ENCODE results near the gene BDP1.
"Not testable (repeated sequence)": the region's sequence is repeated elsewhere in the genome, so short reads cannot be mapped to it uniquely, and the experiment has no call there.

Gene BDP1

GRCh38 chr5:71492817-71493615 lies 37.6 kb downstream of the BDP1 start:
- Histone ChIP-seq H3K27me3 (ENCODE audit: low read length) (no peaks in the 10 kb centered on the region), H3K9me3 (ENCODE audit: insufficient read depth, low read length) (no peaks in the 10 kb centered on the region), H2AFZ (ENCODE audit: low read depth, low read length, severe bottlenecking) (no peak overlapping the region), H3K9me2 (replicated peaks; ENCODE audit: insufficient read depth, low read length) (no peaks in the 10 kb centered on the region), H3K4me2 (ENCODE audit: low read depth, low read length, poor library complexity, severe bottlenecking) (no peak overlapping the region), H3K27ac (ENCODE audit: low read depth, low read length) (no peak overlapping the region), H3K9ac (ENCODE audit: low read length) (no peak overlapping the region), H3K79me2 (ENCODE audit: insufficient read depth, low read length) (no peaks in the 10 kb centered on the region), H3F3A (ENCODE audit: insufficient read depth) (no peaks in the 10 kb centered on the region), H3K36me3 (ENCODE audit: low read length) (peaks cover 52% of the 10 kb centered on the region; the same call in 1 of the 2 replicates), H3K4me3 (ENCODE audit: insufficient read depth, low read length, poor library complexity, severe bottlenecking) (no peak overlapping the region), H4K20me1 (ENCODE audit: low read depth, low read length) (no peaks in the 10 kb centered on the region)
- no peak for TF ChIP-seq EZH2phosphoT487 (conservative IDR thresholded peaks at IDR 0.05; ENCODE audit: low read length)

DNA sequence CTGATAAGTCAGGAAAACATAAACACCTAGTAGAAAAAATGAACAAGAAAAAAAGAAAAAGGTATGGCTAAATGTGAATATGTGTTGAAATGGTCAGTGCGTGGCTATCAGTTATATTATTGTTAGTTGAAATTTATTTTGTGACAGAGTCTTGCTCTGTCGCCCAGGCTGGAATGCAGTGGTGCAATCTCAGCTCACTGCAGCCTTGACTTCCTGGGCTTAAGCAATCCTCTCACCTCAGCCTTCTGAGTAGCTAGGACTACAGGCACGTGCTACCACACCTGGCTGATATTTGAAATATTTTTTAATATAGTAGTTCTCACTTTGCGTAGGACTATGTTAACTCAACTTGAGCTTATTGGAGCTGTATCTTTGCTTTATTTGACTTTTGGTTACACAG lies 38.8 kb downstream of the BDP1 start:
- H4K20me1 ChIP-seq (ENCODE audit: low read depth, low read length); H3K27ac ChIP-seq (ENCODE audit: low read depth, low read length); H3K79me2 ChIP-seq (ENCODE audit: insufficient read depth, low read length); H3K27me3 ChIP-seq (ENCODE audit: low read length); H2AFZ ChIP-seq (ENCODE audit: low read depth, low read length, severe bottlenecking); H3K9me3 ChIP-seq (ENCODE audit: insufficient read depth, low read length); H3K9me2 ChIP-seq (replicated peaks; ENCODE audit: insufficient read depth, low read length); H3K4me3 ChIP-seq (ENCODE audit: insufficient read depth, low read length, poor library complexity, severe bottlenecking); H3K4me2 ChIP-seq (ENCODE audit: low read depth, low read length, poor library complexity, severe bottlenecking); H3K9ac ChIP-seq (ENCODE audit: low read length); H3F3A ChIP-seq (ENCODE audit: insufficient read depth): not testable (repeated sequence)
- peaks cover 48% of the 10 kb centered on the region; the same call in 1 of the 2 replicates for H3K36me3 ChIP-seq (ENCODE audit: low read length)

DNA sequence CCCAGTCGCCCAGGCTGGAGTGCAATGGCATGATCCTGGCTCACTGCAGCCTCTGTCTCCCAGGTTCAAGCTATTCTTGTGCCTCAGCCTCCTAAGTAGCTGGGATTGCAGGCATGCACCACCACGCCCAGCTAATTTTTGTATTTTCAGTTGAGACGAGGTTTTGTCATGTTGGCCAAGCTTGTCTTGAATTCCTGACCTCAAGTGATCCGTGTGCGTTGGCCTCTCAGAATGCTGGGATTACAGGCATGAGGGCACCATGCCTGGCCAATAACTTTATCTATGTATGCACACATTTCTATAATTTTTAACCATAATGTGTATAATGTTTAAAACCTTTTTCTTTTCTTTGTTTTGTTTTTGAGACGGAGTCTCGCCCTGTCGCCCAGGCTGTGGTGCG lies 43.3 kb downstream of the BDP1 start:
- not testable (repeated sequence) for H2AFZ ChIP-seq (ENCODE audit: low read depth, low read length, severe bottlenecking); H3K9me3 ChIP-seq (ENCODE audit: insufficient read depth, low read length); H3F3A ChIP-seq (ENCODE audit: insufficient read depth); H3K27ac ChIP-seq (ENCODE audit: low read depth, low read length); H3K4me2 ChIP-seq (ENCODE audit: low read depth, low read length, poor library complexity, severe bottlenecking); H3K79me2 ChIP-seq (ENCODE audit: insufficient read depth, low read length); H3K4me3 ChIP-seq (ENCODE audit: insufficient read depth, low read length, poor library complexity, severe bottlenecking); H3K27me3 ChIP-seq (ENCODE audit: low read length); H4K20me1 ChIP-seq (ENCODE audit: low read depth, low read length); H3K9me2 ChIP-seq (replicated peaks; ENCODE audit: insufficient read depth, low read length); H3K9ac ChIP-seq (ENCODE audit: low read length)
- H3K36me3 ChIP-seq (ENCODE audit: low read length): peaks cover 43% of the 10 kb centered on the region; the same call in 1 of the 2 replicates

- H3K36me3 ChIP-seq (ENCODE audit: low read length): peaks cover 51% of the 10 kb centered on the region
- H3K79me2 ChIP-seq (ENCODE audit: insufficient read depth, low read length): no peaks in the 10 kb centered on the region; the same call in 1 of the 2 replicates
- no peaks in the 10 kb centered on the region for H4K20me1 ChIP-seq (ENCODE audit: low read depth, low read length)
- no peak overlapping the region for H3K4me2 ChIP-seq (ENCODE audit: low read depth, low read length, poor library complexity, severe bottlenecking)
- no peaks in the 10 kb centered on the region for H3K27me3 ChIP-seq (ENCODE audit: low read length)
- no peak overlapping the region for H3K4me3 ChIP-seq (ENCODE audit: insufficient read depth, low read length, poor library complexity, severe bottlenecking)
- no peaks in the 10 kb centered on the region for H3K9me3 ChIP-seq (ENCODE audit: insufficient read depth, low read length)
- no peak overlapping the region for H3K9ac ChIP-seq (ENCODE audit: low read length)
- no peak for TF ChIP-seq EZH2phosphoT487 (conservative IDR thresholded peaks at IDR 0.05; ENCODE audit: low read length)
- TF ChIP-seq, protein P1, sequence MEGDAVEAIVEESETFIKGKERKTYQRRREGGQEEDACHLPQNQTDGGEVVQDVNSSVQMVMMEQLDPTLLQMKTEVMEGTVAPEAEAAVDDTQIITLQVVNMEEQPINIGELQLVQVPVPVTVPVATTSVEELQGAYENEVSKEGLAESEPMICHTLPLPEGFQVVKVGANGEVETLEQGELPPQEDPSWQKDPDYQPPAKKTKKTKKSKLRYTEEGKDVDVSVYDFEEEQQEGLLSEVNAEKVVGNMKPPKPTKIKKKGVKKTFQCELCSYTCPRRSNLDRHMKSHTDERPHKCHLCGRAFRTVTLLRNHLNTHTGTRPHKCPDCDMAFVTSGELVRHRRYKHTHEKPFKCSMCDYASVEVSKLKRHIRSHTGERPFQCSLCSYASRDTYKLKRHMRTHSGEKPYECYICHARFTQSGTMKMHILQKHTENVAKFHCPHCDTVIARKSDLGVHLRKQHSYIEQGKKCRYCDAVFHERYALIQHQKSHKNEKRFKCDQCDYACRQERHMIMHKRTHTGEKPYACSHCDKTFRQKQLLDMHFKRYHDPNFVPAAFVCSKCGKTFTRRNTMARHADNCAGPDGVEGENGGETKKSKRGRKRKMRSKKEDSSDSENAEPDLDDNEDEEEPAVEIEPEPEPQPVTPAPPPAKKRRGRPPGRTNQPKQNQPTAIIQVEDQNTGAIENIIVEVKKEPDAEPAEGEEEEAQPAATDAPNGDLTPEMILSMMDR (IDR thresholded peaks at IDR 0.05; ENCODE audit: insufficient read depth, low read length, poor library complexity, severe bottlenecking): no peak
- no peak overlapping the region for H2AFZ ChIP-seq (ENCODE audit: low read depth, low read length, severe bottlenecking)
- H3K9me2 ChIP-seq (replicated peaks; ENCODE audit: insufficient read depth, low read length): no peaks in the 10 kb centered on the region
- H3K27ac ChIP-seq (ENCODE audit: low read depth, low read length): no peak overlapping the region
- no peaks in the 10 kb centered on the region for H3F3A ChIP-seq (ENCODE audit: insufficient read depth)
These were observed 48.1 kb downstream of the BDP1 start for GRCh38 chr5:71503536-71503935.

GRCh38 chr5:71522151-71522550 lies 66.7 kb downstream of the BDP1 start:
- peaks cover 39% of the 10 kb centered on the region for H3K36me3 ChIP-seq (ENCODE audit: low read length)

DNA sequence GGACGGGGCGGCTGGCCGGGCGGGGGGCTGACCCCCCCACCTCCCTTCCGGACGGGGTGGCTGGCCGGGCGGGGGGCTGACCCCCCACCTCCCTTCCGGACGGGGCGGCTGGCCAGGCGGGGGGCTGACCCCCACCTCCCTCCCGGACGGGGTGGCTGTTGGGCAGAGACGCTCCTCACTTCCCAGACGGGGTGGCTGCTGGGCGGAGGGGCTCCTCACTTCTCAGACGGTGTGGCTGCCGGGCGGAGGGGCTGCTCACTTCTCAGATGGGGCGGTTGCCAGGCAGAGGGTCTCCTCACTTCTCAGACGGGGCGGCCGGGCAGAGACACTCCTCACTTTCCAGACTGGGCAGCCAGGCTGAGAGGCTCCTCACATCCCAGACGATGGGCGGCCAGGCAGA lies 70.2 kb downstream of the BDP1 start:
- not testable (repeated sequence) for H3K4me3 ChIP-seq (ENCODE audit: insufficient read depth, low read length, poor library complexity, severe bottlenecking); H4K20me1 ChIP-seq (ENCODE audit: low read depth, low read length); H3K27me3 ChIP-seq (ENCODE audit: low read length); H2AFZ ChIP-seq (ENCODE audit: low read depth, low read length, severe bottlenecking); H3K9me3 ChIP-seq (ENCODE audit: insufficient read depth, low read length); H3K9me2 ChIP-seq (replicated peaks; ENCODE audit: insufficient read depth, low read length); H3K27ac ChIP-seq (ENCODE audit: low read depth, low read length); H3F3A ChIP-seq (ENCODE audit: insufficient read depth); H3K9ac ChIP-seq (ENCODE audit: low read length); H3K4me2 ChIP-seq (ENCODE audit: low read depth, low read length, poor library complexity, severe bottlenecking); H3K79me2 ChIP-seq (ENCODE audit: insufficient read depth, low read length)
- H3K36me3 ChIP-seq (ENCODE audit: low read length): peaks cover 18% of the 10 kb centered on the region; the same call in 1 of the 2 replicates

More at GRCh38 chr5:71522151-71522550, 66.7 kb downstream of the BDP1 start:
- Histone ChIP-seq H3K9me3 (ENCODE audit: insufficient read depth, low read length) (no peaks in the 10 kb centered on the region), H3K27ac (ENCODE audit: low read depth, low read length) (no peak overlapping the region), H3K4me2 (ENCODE audit: low read depth, low read length, poor library complexity, severe bottlenecking) (no peak overlapping the region), H3K9me2 (replicated peaks; ENCODE audit: insufficient read depth, low read length) (no peaks in the 10 kb centered on the region), H4K20me1 (ENCODE audit: low read depth, low read length) (no peaks in the 10 kb centered on the region), H3K9ac (ENCODE audit: low read length) (no peak overlapping the region), H2AFZ (ENCODE audit: low read depth, low read length, severe bottlenecking) (no peak overlapping the region), H3K79me2 (ENCODE audit: insufficient read depth, low read length) (no peaks in the 10 kb centered on the region), H3K4me3 (ENCODE audit: insufficient read depth, low read length, poor library complexity, severe bottlenecking) (no peak overlapping the region), H3F3A (ENCODE audit: insufficient read depth) (no peaks in the 10 kb centered on the region; the same call in 1 of the 2 replicates), H3K27me3 (ENCODE audit: low read length) (no peaks in the 10 kb centered on the region)
- TF ChIP-seq EZH2phosphoT487 (conservative IDR thresholded peaks at IDR 0.05; ENCODE audit: low read length): no peak
- TF ChIP-seq, protein P1 (IDR thresholded peaks at IDR 0.05; ENCODE audit: insufficient read depth, low read length, poor library complexity, severe bottlenecking): no peak
